Activated naive CD8-positive, alpha-beta T cell treated with anti-CD3 and anti-CD28 coated beads, Interleukin-2, amount 50 U/mL, for 16 hours (primary cell): ENCODE data around the gene NKX2-4.
"Not testable (repeated sequence)": the region's sequence is repeated elsewhere in the genome, so short reads cannot be mapped to it uniquely, and the experiment has no call there.

Source experiments
- DNase-seq: peaks from one replicate; pipeline ENCODE4 v3.0.0-alpha.2; 2020; ENCODE audit warnings: low read depth, low spot score

The NKX2-4 gene

GRCh38 chr20:21393816-21394519 lies 3.4 kb downstream of the NKX2-4 start:
- no peak for DNase-seq

GRCh38 chr20:21393166-21393565 lies 4.2 kb downstream of the NKX2-4 start:
- DNase-seq: no peak

- no peak for DNase-seq
Observed at GRCh38 chr20:21391972-21392352, 5.4 kb downstream of the NKX2-4 start.

- no peak for DNase-seq
Observed at GRCh38 chr20:21391185-21391971, 5.9 kb downstream of the NKX2-4 start.

- DNase-seq: no peak
Observed at GRCh38 chr20:21390768-21391167, 6.6 kb downstream of the NKX2-4 start.

GRCh38 chr20:21389368-21389767 lies 8.0 kb downstream of the NKX2-4 start:
- DNase-seq: no peak

GRCh38 chr20:21388566-21388965 lies 8.8 kb downstream of the NKX2-4 start:
- no peak for DNase-seq

- no peak for DNase-seq
Observed at GRCh38 chr20:21387528-21387927, 9.8 kb downstream of the NKX2-4 start.

GRCh38 chr20:21386111-21386510 lies 11.2 kb downstream of the NKX2-4 start:
- DNase-seq: no peak

- DNase-seq: no peak
Observed at GRCh38 chr20:21384308-21384892, 12.9 kb downstream of the NKX2-4 start.

GRCh38 chr20:21381619-21382018 lies 15.7 kb downstream of the NKX2-4 start:
- DNase-seq: no peak

GRCh38 chr20:21380711-21381110 lies 16.6 kb downstream of the NKX2-4 start:
- DNase-seq: no peak

GRCh38 chr20:21378259-21378658 lies 19.1 kb downstream of the NKX2-4 start:
- DNase-seq: no peak

GRCh38 chr20:21377701-21378100 lies 19.6 kb downstream of the NKX2-4 start:
- DNase-seq: no peak

GRCh38 chr20:21376626-21377025 lies 20.7 kb downstream of the NKX2-4 start:
- DNase-seq: no peak

GRCh38 chr20:21373436-21373835 lies 23.9 kb downstream of the NKX2-4 start:
- no peak for DNase-seq

- DNase-seq: no peak
Observed at GRCh38 chr20:21372016-21372415, 25.3 kb downstream of the NKX2-4 start.

- no peak for DNase-seq
Observed at GRCh38 chr20:21371193-21371592, 26.1 kb downstream of the NKX2-4 start.

- no peak for DNase-seq
Observed at GRCh38 chr20:21368791-21369190, 28.5 kb downstream of the NKX2-4 start.

- not testable (repeated sequence) for DNase-seq
Observed at GRCh38 chr20:21366273-21366672, 31.1 kb downstream of the NKX2-4 start.

GRCh38 chr20:21365771-21366170 lies 31.6 kb downstream of the NKX2-4 start:
- DNase-seq: no peak

GRCh38 chr20:21364413-21364812 lies 32.9 kb downstream of the NKX2-4 start:
- DNase-seq: no peak

GRCh38 chr20:21361266-21361665 lies 36.1 kb downstream of the NKX2-4 start:
- no peak for DNase-seq
